Neuronal stem cell (in vitro differentiated cells): ENCODE results near the gene GIT2.

Experiments used
- DNase-seq: peaks from one replicate; pipeline ENCODE4 v3.0.0-alpha.2; 2013; ENCODE audit warnings: low spot score
- H2AFZ ChIP-seq: one replicate; pipeline ENCODE4 v1.6.1; 2013; ENCODE audit warnings: mild to moderate bottlenecking, low read length, inconsistent platforms
- H2AK5ac ChIP-seq: 2 replicates; pipeline ENCODE4 v1.6.1; 2013; ENCODE audit warnings: low read depth, mild to moderate bottlenecking, inconsistent platforms, low read length, moderate library complexity, mixed read lengths
- H2BK120ac ChIP-seq: 2 replicates; pipeline ENCODE4 v1.6.1; 2013; ENCODE audit warnings: low read depth, mild to moderate bottlenecking, inconsistent platforms, low read length, moderate library complexity, mixed read lengths
- H2BK12ac ChIP-seq: one replicate; pipeline ENCODE4 v1.6.1; 2013; ENCODE audit warnings: low read length, inconsistent platforms
- H2BK15ac ChIP-seq: 2 replicates; pipeline ENCODE4 v1.6.1; 2013; ENCODE audit warnings: mild to moderate bottlenecking, low read length, inconsistent platforms, mixed read lengths
- H2BK5ac ChIP-seq: one replicate; pipeline ENCODE4 v1.6.1; 2013; ENCODE audit warnings: inconsistent platforms, mild to moderate bottlenecking, low read length, moderate library complexity
- H3K14ac ChIP-seq: one replicate; pipeline ENCODE4 v1.6.1; 2013; ENCODE audit warnings: low read length, inconsistent platforms
- H3K18ac ChIP-seq: 2 replicates; pipeline ENCODE4 v1.6.1; 2013; ENCODE audit warnings: low read length, inconsistent platforms
- H3K23ac ChIP-seq: 2 replicates; pipeline ENCODE4 v1.6.1; 2013; ENCODE audit warnings: low read depth, mild to moderate bottlenecking, mixed read lengths, low read length, inconsistent platforms; ENCODE audit not compliant: poor library complexity
- H3K27ac ChIP-seq: replicated peaks from 3 replicates; pipeline ENCODE4 v1.5.1; 2013; ENCODE audit warnings: low read length, inconsistent platforms
- H3K27me3 ChIP-seq, 3 experiments: 2 replicates each; pipeline ENCODE4 v1.6.1; 2013; ENCODE audit warnings: low read length in 3 of 3, mild to moderate bottlenecking in 2 of 3, inconsistent platforms in 1 of 3, low read depth in 1 of 3, mixed read lengths in 1 of 3, moderate library complexity in 1 of 3; ENCODE audit not compliant: control insufficient read depth in 3 of 3, insufficient read depth in 3 of 3
- H3K36me3 ChIP-seq, 2 donors: replicated peaks in 1 of 2; 2 replicates each; pipeline ENCODE4 v1.6.1; 2013; ENCODE audit warnings: low read length in 2 of 2; ENCODE audit not compliant: control insufficient read depth in 2 of 2, insufficient read depth in 2 of 2
- H3K4ac ChIP-seq: 2 replicates; pipeline ENCODE4 v1.6.1; 2013; ENCODE audit warnings: inconsistent platforms, mild to moderate bottlenecking, low read length, moderate library complexity
- H3K4me1 ChIP-seq, 2 donors: 1 replicate in 1 of 2; 2 replicates in 1 of 2; pipeline ENCODE4 v1.6.1; 2013; ENCODE audit warnings: low read length in 2 of 2, low read depth in 1 of 2; ENCODE audit not compliant: control insufficient read depth in 2 of 2, insufficient read depth in 1 of 2
- H3K4me2 ChIP-seq: one replicate; pipeline ENCODE4 v1.6.1; 2013; ENCODE audit warnings: mild to moderate bottlenecking, low read length, inconsistent platforms; ENCODE audit not compliant: insufficient read depth, poor library complexity, severe bottlenecking
- H3K4me3 ChIP-seq, 2 donors: 2 replicates each; pipeline ENCODE4 v1.5.1; 2013; ENCODE audit warnings: low read length in 2 of 2, mild to moderate bottlenecking in 2 of 2, inconsistent platforms in 1 of 2, moderate library complexity in 1 of 2
- H3K79me1 ChIP-seq: one replicate; pipeline ENCODE4 v1.6.1; 2013; ENCODE audit warnings: low read depth, mild to moderate bottlenecking, inconsistent platforms, low read length, moderate library complexity
- H3K9ac ChIP-seq: one replicate; pipeline ENCODE4 v1.6.1; 2013; ENCODE audit warnings: mild to moderate bottlenecking, low read depth, low read length, inconsistent platforms; ENCODE audit not compliant: poor library complexity
- H3K9me3 ChIP-seq, 2 donors: replicated peaks in 1 of 2; 2 replicates each; pipeline versions ENCODE3 to v1.6.1; 2013; ENCODE audit warnings: low read length in 2 of 2, mild to moderate bottlenecking in 2 of 2, inconsistent platforms in 1 of 2, low read depth in 1 of 2, mixed read lengths in 1 of 2, moderate library complexity in 1 of 2; ENCODE audit not compliant: control insufficient read depth in 2 of 2, insufficient read depth in 1 of 2
- H4K8ac ChIP-seq: one replicate; pipeline ENCODE4 v1.6.1; 2013; ENCODE audit warnings: low read depth, mild to moderate bottlenecking, inconsistent platforms, low read length, moderate library complexity
- H4K91ac ChIP-seq: one replicate; pipeline ENCODE4 v1.6.1; 2013; ENCODE audit warnings: low read length, low read depth, mild to moderate bottlenecking, inconsistent platforms; ENCODE audit not compliant: poor library complexity
- WGBS, 2 donors: extraction: QIAGEN DNeasy Blood & Tissue Kit; methylation state at CpG; one replicate each; pipeline ENCODE4 v1.1.7; 2013; ENCODE audit warnings: missing lambda C conversion rate in 2 of 2, mixed read lengths in 1 of 2; ENCODE audit not compliant: insufficient read length in 2 of 2, insufficient replicate concordance in 1 of 2; ENCODE audit errors: extremely low coverage in 2 of 2; 5-methylcytosine and 5-hydroxymethylcytosine counted together

The GIT2 gene

GRCh38 chr12:109946505-109946904 is 49.7 kb downstream of the GIT2 start:
- Histone ChIP-seq H3K36me3 (peaks cover 0 to 45% of the 10 kb centered on the region in 2 donors), H3K79me1 (no peaks in the 10 kb centered on the region), H4K91ac (no peak overlapping the region), H2AK5ac (no peak overlapping the region), H2AFZ (peak overlapping the region; percentile 65), H2BK5ac (no peak overlapping the region), H3K4ac (no peak overlapping the region), H3K9ac (no peak overlapping the region), H3K4me3 (no peak overlapping the region), H3K27ac (peak overlapping the region; percentile 27), H3K27me3 (no peaks in the 10 kb centered on the region), H3K9me3 (no peaks in the 10 kb centered on the region), H4K8ac (no peak overlapping the region), H3K4me2 (no peak overlapping the region), H2BK120ac (no peak overlapping the region), H3K23ac (no peak overlapping the region), H2BK12ac (no peak overlapping the region), H3K18ac (no peak overlapping the region), H3K4me1 (peaks cover 19 to 62% of the 10 kb centered on the region in 2 donors), H2BK15ac (no peak overlapping the region), H3K14ac (no peak overlapping the region)
- WGBS, 2 donors, result no CpG with 5 or more reads among the region's 5 CpGs
- DNase-seq, result peak; percentile 15

GRCh38 chr12:109944561-109945359 is 51.4 kb downstream of the GIT2 start:
- Histone ChIP-seq H3K9me3 (no peaks in the 10 kb centered on the region), H4K8ac (no peak overlapping the region), H2BK15ac (no peak overlapping the region), H2AK5ac (no peak overlapping the region), H3K4me2 (peak overlapping the region; percentile 19), H3K79me1 (no peaks in the 10 kb centered on the region), H3K27me3 (no peaks in the 10 kb centered on the region), H2AFZ (peak overlapping the region; percentile 68), H3K27ac (peak overlapping the region; percentile 55), H3K23ac (no peak overlapping the region), H3K9ac (no peak overlapping the region), H2BK120ac (no peak overlapping the region), H3K14ac (no peak overlapping the region), H3K18ac (peak overlapping the region; percentile 11), H4K91ac (no peak overlapping the region), H3K36me3 (peaks cover 0 to 30% of the 10 kb centered on the region in 2 donors), H3K4me3 (no peak overlapping the region), H2BK12ac (peak overlapping the region; percentile 75), H3K4ac (no peak overlapping the region), H2BK5ac (no peak overlapping the region), H3K4me1 (peaks cover 17 to 49% of the 10 kb centered on the region in 2 donors)
- no CpG with 5 or more reads among the region's 17 CpGs for WGBS, 2 donors
- peak; percentile 48 for DNase-seq

- Histone ChIP-seq H2AFZ (no peak overlapping the region), H3K4me3 (no peak overlapping the region), H3K23ac (no peak overlapping the region), H2BK12ac (no peak overlapping the region), H3K4me2 (no peak overlapping the region), H3K9ac (no peak overlapping the region), H2BK15ac (no peak overlapping the region), H2AK5ac (no peak overlapping the region), H3K36me3 (peaks cover 1 to 36% of the 10 kb centered on the region in 2 donors), H3K9me3 (no peaks in the 10 kb centered on the region), H3K4me1 (peaks cover 16 to 40% of the 10 kb centered on the region in 2 donors), H3K14ac (no peak overlapping the region), H3K27me3 (no peaks in the 10 kb centered on the region), H3K79me1 (no peaks in the 10 kb centered on the region), H3K4ac (no peak overlapping the region), H3K18ac (no peak overlapping the region), H4K8ac (no peak overlapping the region), H3K27ac (no peak overlapping the region), H2BK5ac (no peak overlapping the region), H4K91ac (no peak overlapping the region), H2BK120ac (no peak overlapping the region)
- DNase-seq, result no peak
- no CpG with 5 or more reads among the region's 7 CpGs for WGBS, 2 donors
Observed at GRCh38 chr12:109943811-109944210, 52.4 kb downstream of the GIT2 start.

GRCh38 chr12:109940339-109940923 is 55.7 kb downstream of the GIT2 start:
- no CpG with 5 or more reads among the region's 6 CpGs for WGBS, 2 donors
- no peak overlapping the region for H3K9ac ChIP-seq
- no peak overlapping the region for H2BK15ac ChIP-seq
- no peak overlapping the region for H2BK12ac ChIP-seq
- no peak overlapping the region for H2BK5ac ChIP-seq
- no peak overlapping the region for H3K4me2 ChIP-seq
- no peaks in the 10 kb centered on the region for H3K9me3 ChIP-seq
- H4K91ac ChIP-seq, result no peak overlapping the region
- peaks cover 5 to 10% of the 10 kb centered on the region in 2 donors for H3K4me1 ChIP-seq
- no peak overlapping the region for H3K27ac ChIP-seq
- H3K18ac ChIP-seq, result peak overlapping the region; percentile 12
- H3K23ac ChIP-seq, result no peak overlapping the region
- no peaks in the 10 kb centered on the region for H3K27me3 ChIP-seq
- H2AFZ ChIP-seq, result no peak overlapping the region
- no peak overlapping the region for H3K4me3 ChIP-seq
- no peak overlapping the region for H4K8ac ChIP-seq
- H3K14ac ChIP-seq, result no peak overlapping the region
- DNase-seq, result no peak
- no peak overlapping the region for H3K4ac ChIP-seq
- no peaks in the 10 kb centered on the region for H3K79me1 ChIP-seq
- peaks cover 10 to 50% of the 10 kb centered on the region in 2 donors for H3K36me3 ChIP-seq
- H2AK5ac ChIP-seq, result no peak overlapping the region
- no peak overlapping the region for H2BK120ac ChIP-seq
